Psoas muscle (tissue), 8 donors: ENCODE measurements around the gene WASF3. TPM values are rescaled to one million over a fixed set of nuclear protein-coding genes. Genes with fewer than 3 reads are reported as not detected.

Experiments used
- ATAC-seq, 4 donors: fragments of 200-7000 bp; cut with Tn5 transposase; one replicate each; pipeline ENCODE4 v1.9.1; 2020; ENCODE audit warnings: moderate library complexity in 3 of 4, mild to moderate bottlenecking in 2 of 4
- DNase-seq, 2 donors: peaks; one replicate each; pipeline ENCODE4 v3.0.0-alpha.2; 2020
- H3K27ac ChIP-seq: fragments of 200-600 bp; one replicate; pipeline ENCODE4 v1.8.0; 2022
- H3K27me3 ChIP-seq, 3 donors: fragments of 200-600 bp in 1 of 3; one replicate each; pipeline versions ENCODE4 v1.6.1 to v1.8.0; 2013 to 2022; ENCODE audit warnings: low read length in 2 of 3, mild to moderate bottlenecking in 2 of 3, moderate library complexity in 1 of 3; ENCODE audit not compliant: insufficient read depth in 3 of 3
- H3K36me3 ChIP-seq, 2 donors: fragments of 200-600 bp in 1 of 2; one replicate each; pipeline versions ENCODE4 v1.6.1 to v1.8.0; 2013 to 2022; ENCODE audit warnings: low read depth in 1 of 2, mild to moderate bottlenecking in 1 of 2, moderate library complexity in 1 of 2; ENCODE audit not compliant: insufficient read depth in 1 of 2
- H3K4me1 ChIP-seq: fragments of 200-600 bp; one replicate; pipeline ENCODE4 v1.8.0; 2022
- H3K4me3 ChIP-seq: fragments of 200-600 bp; one replicate; pipeline ENCODE4 v1.8.0; 2022; ENCODE audit warnings: mild to moderate bottlenecking
- H3K9me3 ChIP-seq: fragments of 200-600 bp; one replicate; pipeline ENCODE4 v1.8.0; 2022
- WGBS, 3 donors: extraction: QIAGEN DNeasy Blood & Tissue Kit; methylation state at CpG; one replicate each; pipeline versions ENCODE4 v1.1.6 to v1.1.7; 2013; 5-methylcytosine and 5-hydroxymethylcytosine counted together
- intact Hi-C, 2 donors: fragments of 100-400 bp; cut with DNase I; formaldehyde crosslinking; loops; one replicate each; pipeline versions ENCODE4 v1.11.0 to v1.14.2; 2022
- polyA plus RNA-seq, 3 donors: library from polyadenylated mRNA; stranded (reverse); fragments of 200-250 nt; gene quantifications; one replicate each; pipeline ENCODE4 v1.2.3, GENCODE V29; 2013
- total RNA-seq, 4 donors: library from RNA; stranded (reverse); fragmentation: NEBNext Ultra II Directional in 2 of 4; extraction: Animal tissue kit (Norgen Biotek cat#: 25700) in 2 of 4; gene quantifications; one replicate each; pipeline versions ENCODE4 v1.2.1 to v1.2.4, GENCODE V29; 2021 to 2023
- TF ChIP-seq, protein P1 (sequence below): fragments of 200-600 bp; IDR thresholded peaks from one replicate; pipeline ENCODE4 v1.8.0; 2022; ENCODE audit warnings: antibody characterized with exemption
- donor health status: healthy with polysubstance abuse.
- donor health status: DM: no; HTN: no; CAD: no; lungs with moderate emphysema.
- donor health status: Bipolar disorder and iron deficiency.
- donor health status: healthy.
- donor health status: DM: yes; HTN: yes; CAD: no.
- donor health status: DM: no; HTN: no; CAD: no.
- donor health status: DM: no; HTN: no; CAD: no.
- donor health status: DM: yes; HTN: yes; CAD: no.

Gene WASF3
- total and polyA plus RNA-seq, 7 donors = 2.5 to 9.7 (median 6.8) TPM

DNA sequence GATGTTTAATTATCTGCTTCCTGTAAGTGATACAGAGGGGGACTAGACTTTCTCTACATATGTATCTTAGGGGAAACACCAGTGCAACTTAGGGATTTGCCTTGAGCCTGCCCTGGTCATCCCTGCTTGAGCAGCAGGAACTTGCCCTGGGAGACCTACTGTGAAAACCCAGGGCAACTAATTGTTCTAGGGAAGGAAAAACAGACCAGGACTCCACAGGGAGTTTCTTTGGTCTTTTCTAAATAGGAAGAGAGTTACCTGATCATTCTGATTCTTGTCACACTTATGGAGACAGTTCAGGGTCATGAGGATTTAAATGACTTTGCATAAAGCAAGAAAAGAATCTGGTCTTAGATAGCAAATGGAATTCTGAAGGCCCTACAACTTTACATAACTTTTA is 89.1 kb downstream of the WASF3 start:
- no peaks in the 10 kb centered on the region for H3K4me1 ChIP-seq
- peaks cover 3% of the 10 kb centered on the region for H3K9me3 ChIP-seq
- intact Hi-C loops = no loop called here
- no peak overlapping the region for H3K27ac ChIP-seq
- no peaks in the 10 kb centered on the region for H3K36me3 ChIP-seq
- ATAC-seq = no peak
- no peak for DNase-seq
- H3K4me3 ChIP-seq = no peak overlapping the region
- no peaks in the 10 kb centered on the region for H3K27me3 ChIP-seq
- TF ChIP-seq, protein P1, sequence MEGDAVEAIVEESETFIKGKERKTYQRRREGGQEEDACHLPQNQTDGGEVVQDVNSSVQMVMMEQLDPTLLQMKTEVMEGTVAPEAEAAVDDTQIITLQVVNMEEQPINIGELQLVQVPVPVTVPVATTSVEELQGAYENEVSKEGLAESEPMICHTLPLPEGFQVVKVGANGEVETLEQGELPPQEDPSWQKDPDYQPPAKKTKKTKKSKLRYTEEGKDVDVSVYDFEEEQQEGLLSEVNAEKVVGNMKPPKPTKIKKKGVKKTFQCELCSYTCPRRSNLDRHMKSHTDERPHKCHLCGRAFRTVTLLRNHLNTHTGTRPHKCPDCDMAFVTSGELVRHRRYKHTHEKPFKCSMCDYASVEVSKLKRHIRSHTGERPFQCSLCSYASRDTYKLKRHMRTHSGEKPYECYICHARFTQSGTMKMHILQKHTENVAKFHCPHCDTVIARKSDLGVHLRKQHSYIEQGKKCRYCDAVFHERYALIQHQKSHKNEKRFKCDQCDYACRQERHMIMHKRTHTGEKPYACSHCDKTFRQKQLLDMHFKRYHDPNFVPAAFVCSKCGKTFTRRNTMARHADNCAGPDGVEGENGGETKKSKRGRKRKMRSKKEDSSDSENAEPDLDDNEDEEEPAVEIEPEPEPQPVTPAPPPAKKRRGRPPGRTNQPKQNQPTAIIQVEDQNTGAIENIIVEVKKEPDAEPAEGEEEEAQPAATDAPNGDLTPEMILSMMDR = no peak

DNA sequence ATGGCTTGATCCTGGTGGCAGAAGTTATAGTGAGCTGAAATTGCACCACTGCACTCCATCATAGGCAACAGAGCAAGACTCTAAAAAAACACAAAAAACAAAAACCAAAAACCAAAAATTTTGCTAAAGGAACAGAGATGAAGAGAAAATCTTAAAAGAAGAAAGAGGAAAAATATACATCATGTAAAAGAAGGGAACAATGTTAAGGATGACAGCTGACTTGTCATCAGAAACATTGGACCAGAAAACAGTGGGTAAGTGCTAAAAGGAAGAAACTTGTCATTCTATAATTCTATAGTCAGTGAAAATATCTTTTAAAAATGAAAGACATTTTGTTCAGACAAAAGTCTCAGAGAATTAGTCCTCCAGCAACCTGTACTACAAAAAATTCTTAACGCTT is 93.8 kb downstream of the WASF3 start:
- intact Hi-C loops = no loop called here
- ATAC-seq (no peak), DNase-seq (no peak)
- peaks cover 3% of the 10 kb centered on the region for H3K9me3 ChIP-seq
- no peaks in the 10 kb centered on the region for H3K36me3 ChIP-seq
- TF ChIP-seq, protein P1 = no peak
- WGBS, 3 donors = 100% methylated on average over 1 of the region's 1 CpG
- no peaks in the 10 kb centered on the region for H3K4me1 ChIP-seq
- no peaks in the 10 kb centered on the region for H3K27me3 ChIP-seq
- no peak overlapping the region for H3K4me3 ChIP-seq
- H3K27ac ChIP-seq = no peak overlapping the region

DNA sequence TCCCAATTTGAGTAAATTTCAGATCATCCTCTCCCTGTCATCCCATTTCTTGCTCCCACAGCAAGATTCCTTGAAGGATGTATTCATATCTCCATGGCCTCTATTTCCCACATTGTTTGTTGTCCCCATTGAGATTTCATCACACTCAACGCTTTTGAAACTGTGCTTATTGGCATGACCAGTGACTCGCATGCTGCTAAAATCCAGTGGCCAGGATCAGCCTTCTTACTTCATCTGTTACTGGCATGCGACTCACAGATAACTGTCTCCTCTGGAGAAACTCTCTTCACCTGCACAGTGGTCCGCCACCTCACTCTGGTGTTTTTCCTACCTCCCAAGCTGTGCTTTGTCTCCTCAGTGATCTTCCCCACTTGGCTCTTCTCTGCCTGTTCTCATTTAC is 95.8 kb downstream of the WASF3 start:
- TF ChIP-seq, protein P1 = no peak
- H3K4me1 ChIP-seq = no peaks in the 10 kb centered on the region
- H3K27ac ChIP-seq = no peak overlapping the region
- DNase-seq (no peak), ATAC-seq (peak in 1 of 4 donors; percentile 40)
- peaks cover 3% of the 10 kb centered on the region for H3K9me3 ChIP-seq
- 68 to 82% (median 78%) methylated on average over 4 of the region's 4 CpGs for WGBS, 3 donors
- H3K36me3 ChIP-seq = no peaks in the 10 kb centered on the region
- intact Hi-C loops = no loop called here
- H3K27me3 ChIP-seq = no peaks in the 10 kb centered on the region
- H3K4me3 ChIP-seq = no peak overlapping the region

DNA sequence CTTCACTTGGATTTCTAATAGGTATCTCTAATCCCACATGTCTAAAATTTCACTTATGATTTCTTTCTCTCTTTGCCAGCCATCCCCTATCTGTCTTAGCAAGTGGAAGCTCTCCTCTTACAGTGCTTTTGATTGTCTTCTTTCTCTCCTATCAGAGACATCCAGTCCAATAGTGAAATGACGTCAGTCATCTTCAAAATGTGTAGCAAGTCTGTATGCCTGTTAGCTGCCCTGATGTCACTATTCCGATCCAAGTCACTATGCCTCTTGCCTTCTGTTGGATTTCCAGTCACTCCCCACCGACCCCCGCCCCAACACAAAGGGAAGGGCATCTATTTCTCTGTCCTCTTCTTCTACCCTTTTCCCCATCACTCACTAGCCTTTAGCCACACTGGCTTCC is 96.4 kb downstream of the WASF3 start:
- WGBS, 3 donors = 91 to 93% (median 91%) methylated on average over 4 of the region's 4 CpGs
- ATAC-seq (no peak), DNase-seq (no peak)
- no peak overlapping the region for H3K4me3 ChIP-seq
- H3K9me3 ChIP-seq = peaks cover 3% of the 10 kb centered on the region
- H3K27ac ChIP-seq = no peak overlapping the region
- TF ChIP-seq, protein P1 = no peak
- H3K36me3 ChIP-seq = no peaks in the 10 kb centered on the region
- intact Hi-C loops = no loop called here
- no peaks in the 10 kb centered on the region for H3K4me1 ChIP-seq
- no peaks in the 10 kb centered on the region for H3K27me3 ChIP-seq

DNA sequence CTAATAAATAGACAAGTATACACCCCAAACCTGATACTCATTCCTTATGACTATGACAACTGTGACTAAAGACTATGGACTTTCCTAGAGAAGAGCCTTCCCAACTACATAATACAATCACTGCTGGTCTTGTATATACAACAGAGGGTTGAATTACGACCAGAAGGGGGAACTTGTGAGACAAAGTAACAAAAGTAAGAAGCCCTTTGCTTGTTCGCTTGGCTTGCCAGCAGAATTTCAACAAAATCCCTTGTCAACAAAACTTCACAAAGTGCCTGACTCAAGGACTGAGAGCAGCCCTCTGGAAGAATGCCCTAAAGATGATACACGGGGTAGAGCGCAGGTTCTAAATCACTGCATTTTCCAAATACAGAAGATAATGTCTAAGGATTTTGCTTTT is 99.4 kb downstream of the WASF3 start:
- no peak for ATAC-seq

More for the DNA sequence above, 99.4 kb downstream of the WASF3 start:
- TF ChIP-seq, protein P1 = no peak
- DNase-seq = no peak
- Histone ChIP-seq H3K27ac (no peak overlapping the region), H3K27me3 (no peaks in the 10 kb centered on the region), H3K9me3 (no peaks in the 10 kb centered on the region), H3K36me3 (no peaks in the 10 kb centered on the region), H3K4me3 (no peak overlapping the region), H3K4me1 (no peaks in the 10 kb centered on the region)
- 70 to 80% (median 74%) methylated on average over 4 of the region's 4 CpGs for WGBS, 3 donors
- intact Hi-C loops = no loop called here
